RWPE2 (cell line): Measurements from ENCODE around the gene CLCA1.

Source experiments
- ATAC-seq: fragments of 200-7000 bp; cut with Tn5 transposase; 3 replicates; pipeline ENCODE4 v1.9.1; 2021; ENCODE audit warnings: low read depth
- DNase-seq: peaks from one replicate; pipeline ENCODE4 v3.0.0-alpha.2; 2020; ENCODE audit warnings: low spot score
- H3K27ac ChIP-seq: fragments of 450-650 bp; 2 replicates; pipeline ENCODE4 v1.5.1; 2017; ENCODE audit warnings: mild to moderate bottlenecking; ENCODE audit not compliant: poor library complexity, severe bottlenecking
- H3K27me3 ChIP-seq: fragments of 250-450 bp; sonication (Bioruptor Pico); 2 replicates; pipeline ENCODE4 v1.5.1; 2021; ENCODE audit warnings: mild to moderate bottlenecking, moderate library complexity; ENCODE audit not compliant: insufficient read depth, poor library complexity, severe bottlenecking
- H3K36me3 ChIP-seq: fragments of 250-450 bp; sonication (Bioruptor Pico); 2 replicates; pipeline ENCODE4 v1.5.1; 2020; ENCODE audit warnings: low read depth, mild to moderate bottlenecking, moderate library complexity
- H3K4me1 ChIP-seq: fragments of 250-450 bp; sonication (Bioruptor Pico); 2 replicates; pipeline ENCODE4 v1.5.1; 2021; ENCODE audit warnings: mild to moderate bottlenecking, moderate library complexity; ENCODE audit not compliant: insufficient read depth, poor library complexity, severe bottlenecking
- H3K4me3 ChIP-seq: fragments of 250-450 bp; sonication (Bioruptor Pico); 2 replicates; pipeline ENCODE4 v1.5.1; 2021; ENCODE audit warnings: mild to moderate bottlenecking, moderate library complexity; ENCODE audit not compliant: severe bottlenecking
- H3K9me3 ChIP-seq: fragments of 250-450 bp; sonication (Bioruptor Pico); 2 replicates; pipeline ENCODE4 v1.5.1; 2021; ENCODE audit warnings: mild to moderate bottlenecking, moderate library complexity; ENCODE audit not compliant: severe bottlenecking
- CTCF ChIP-seq: fragments of 450-650 bp; IDR thresholded peaks from one replicate; pipeline ENCODE4 v1.5.1; 2017; ENCODE audit warnings: mild to moderate bottlenecking, moderate library complexity; ENCODE audit not compliant: poor library complexity, severe bottlenecking

CLCA1 gene

GRCh38 chr1:86423873-86424272 is 44.9 kb upstream of the CLCA1 start, which contains the start of gene CLCA2:
Gene CLCA2, plus strand, starts transcription at chr1:86424171. Its CDS starts 77 bp downstream, at chr1:86424248.
- Histone ChIP-seq H3K4me3 (peak within 1 kb of the TSS; percentile 3), H3K4me1 (peaks cover 36% of the 10 kb centered on the region), H3K27me3 (no peaks in the 10 kb centered on the region), H3K27ac (peak within 1 kb of the TSS; percentile 78), H3K9me3 (no peaks in the 10 kb centered on the region), H3K36me3 (no peaks in the 10 kb centered on the region)
- peak; percentile 82 for ATAC-seq
- DNase-seq: no peak
- TF ChIP-seq CTCF: no peak

- no peaks in the 10 kb centered on the region for H3K9me3 ChIP-seq
- no peak for TF ChIP-seq CTCF
- ATAC-seq (no peak), DNase-seq (no peak)
- peak overlapping the region; percentile 95 for H3K27ac ChIP-seq
- H3K27me3 ChIP-seq: no peaks in the 10 kb centered on the region
- no peak overlapping the region for H3K4me3 ChIP-seq
- H3K4me1 ChIP-seq: peaks cover 34% of the 10 kb centered on the region
- H3K36me3 ChIP-seq: no peaks in the 10 kb centered on the region
Observed at GRCh38 chr1:86429122-86429725, 39.5 kb upstream of the CLCA1 start.

GRCh38 chr1:86429835-86430234 is 38.9 kb upstream of the CLCA1 start:
- Histone ChIP-seq H3K4me1 (peaks cover 28% of the 10 kb centered on the region), H3K36me3 (no peaks in the 10 kb centered on the region), H3K9me3 (no peaks in the 10 kb centered on the region), H3K27me3 (no peaks in the 10 kb centered on the region), H3K4me3 (no peak overlapping the region), H3K27ac (peak overlapping the region; percentile 95)
- no peak for DNase-seq
- peak; percentile 99 for ATAC-seq
- no peak for TF ChIP-seq CTCF

DNA sequence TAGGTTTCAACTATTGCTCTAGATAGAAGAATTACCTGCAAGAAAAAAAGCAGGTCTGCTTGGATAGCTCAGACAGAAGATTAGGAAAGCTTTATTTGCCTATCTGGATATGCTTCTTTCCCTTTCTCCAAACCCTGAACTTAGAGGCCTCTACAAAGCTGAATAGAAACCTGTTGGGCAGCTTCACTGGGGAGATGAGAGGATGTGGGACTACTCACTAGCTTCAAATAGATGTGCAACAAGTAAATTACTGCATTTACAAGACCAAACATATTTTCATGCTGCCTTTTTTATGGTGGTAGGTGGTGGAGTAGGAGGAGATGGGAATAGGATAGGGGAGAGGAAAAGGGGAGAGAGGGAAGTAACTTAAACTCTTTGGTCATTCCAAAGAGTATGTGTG is 38.4 kb upstream of the CLCA1 start:
- no peaks in the 10 kb centered on the region for H3K36me3 ChIP-seq
- ATAC-seq (peak; percentile 52), DNase-seq (no peak)
- no peaks in the 10 kb centered on the region for H3K27me3 ChIP-seq
- peak overlapping the region; percentile 95 for H3K27ac ChIP-seq
- H3K9me3 ChIP-seq: no peaks in the 10 kb centered on the region
- H3K4me3 ChIP-seq: no peak overlapping the region
- peaks cover 24% of the 10 kb centered on the region for H3K4me1 ChIP-seq
- no peak for TF ChIP-seq CTCF

GRCh38 chr1:86434059-86434458 is 34.7 kb upstream of the CLCA1 start:
- no peak for TF ChIP-seq CTCF
- H3K4me1 ChIP-seq: peaks cover 22% of the 10 kb centered on the region
- no peak for DNase-seq
- ATAC-seq: no peak
- no peaks in the 10 kb centered on the region for H3K9me3 ChIP-seq
- H3K4me3 ChIP-seq: no peak overlapping the region
- no peaks in the 10 kb centered on the region for H3K36me3 ChIP-seq
- H3K27ac ChIP-seq: no peak overlapping the region
- no peaks in the 10 kb centered on the region for H3K27me3 ChIP-seq
